SK-N-MC (cell line): ENCODE data around the gene POP4.

Source experiments
- EZH2 ChIP-seq: fragments of 200-600 bp; sonication (generic); IDR thresholded peaks from one replicate; pipeline ENCODE4 v1.6.1; 2017; ENCODE audit warnings: antibody characterized with exemption
- FOXP2 ChIP-seq: optimal IDR thresholded peaks from 2 replicates; pipeline ENCODE3; 2011; ENCODE audit warnings: mild to moderate bottlenecking, moderate library complexity; ENCODE audit not compliant: insufficient read depth; ENCODE audit errors: extremely low read length, control extremely low read depth
- POLR2AphosphoS5 ChIP-seq: IDR thresholded peaks from 2 replicates; pipeline ENCODE4 v1.6.1; 2012; ENCODE audit warnings: mild to moderate bottlenecking, low read depth, low read length, borderline replicate concordance

DNA sequence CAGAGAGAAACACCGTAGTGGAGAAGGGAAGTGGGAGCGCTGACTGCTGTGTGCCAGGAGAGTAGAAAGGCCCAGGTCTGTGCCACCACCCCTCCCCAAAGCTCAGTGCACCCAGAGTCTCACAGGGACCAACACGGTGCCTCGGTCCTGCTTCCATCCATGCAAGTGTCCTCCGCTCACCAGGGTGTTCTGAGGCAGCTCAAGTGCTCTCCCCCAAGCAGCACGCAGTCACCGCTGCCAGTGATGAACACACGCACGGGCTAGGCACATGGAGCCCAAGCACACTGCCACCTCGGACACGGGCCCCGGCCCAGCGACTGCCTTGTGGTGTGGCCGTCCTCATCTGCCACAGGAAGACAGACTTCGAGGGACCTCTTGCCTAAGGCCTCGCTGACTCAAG is 10.5 kb downstream of the POP4 start:
- no peak for TF ChIP-seq EZH2
- no peak for TF ChIP-seq POLR2AphosphoS5
- TF ChIP-seq FOXP2 = no peak
